Activated T-cell treated with anti-CD3 and anti-CD28 coated beads for 4 hours (primary cell): ENCODE measurements around the gene IYD.
"Not testable (repeated sequence)": the region's sequence is repeated elsewhere in the genome, so short reads cannot be mapped to it uniquely, and the experiment has no call there.

Source experiments
- DNase-seq: peaks from one replicate; pipeline ENCODE4 v3.0.0-alpha.2; 2020

IYD gene

GRCh38 chr6:150352321-150353296 is 16.2 kb upstream of the IYD start:
- DNase-seq, result no peak

GRCh38 chr6:150353445-150353844 is 15.4 kb upstream of the IYD start:
- no peak for DNase-seq

GRCh38 chr6:150354754-150355571 is 13.8 kb upstream of the IYD start:
- DNase-seq, result no peak

- no peak for DNase-seq
Measured at GRCh38 chr6:150355932-150356331, 12.9 kb upstream of the IYD start.

GRCh38 chr6:150361876-150362275 is 6.9 kb upstream of the IYD start:
- DNase-seq, result no peak

- no peak for DNase-seq
Measured at GRCh38 chr6:150363733-150364132, 5.1 kb upstream of the IYD start.

GRCh38 chr6:150366118-150366778 is 2.6 kb upstream of the IYD start:
- no peak for DNase-seq

GRCh38 chr6:150369408-150369807 is 596 bp downstream of the IYD start:
- no peak for DNase-seq

- DNase-seq, result no peak
Measured at GRCh38 chr6:150370112-150370511, 1.3 kb downstream of the IYD start.

- no peak for DNase-seq
Measured at GRCh38 chr6:150371356-150371755, 2.5 kb downstream of the IYD start.

GRCh38 chr6:150372051-150372450 is 3.2 kb downstream of the IYD start:
- no peak for DNase-seq

- no peak for DNase-seq
Measured at GRCh38 chr6:150373260-150373701, 4.5 kb downstream of the IYD start.

- DNase-seq, result not testable (repeated sequence)
Measured at GRCh38 chr6:150374346-150374745, 5.5 kb downstream of the IYD start.

GRCh38 chr6:150377211-150377781 is 8.5 kb downstream of the IYD start:
- DNase-seq, result no peak

- no peak for DNase-seq
Measured at GRCh38 chr6:150380256-150380655, 11.4 kb downstream of the IYD start.

- DNase-seq, result no peak
Measured at GRCh38 chr6:150382171-150382570, 13.4 kb downstream of the IYD start.

GRCh38 chr6:150391414-150391813 is 22.6 kb downstream of the IYD start:
- no peak for DNase-seq

- no peak for DNase-seq
Measured at GRCh38 chr6:150391890-150392289, 23.1 kb downstream of the IYD start.

GRCh38 chr6:150392452-150393220 is 23.8 kb downstream of the IYD start:
- no peak for DNase-seq

- no peak for DNase-seq
Measured at GRCh38 chr6:150394053-150394898, 25.5 kb downstream of the IYD start.

GRCh38 chr6:150394899-150395295 is 26.1 kb downstream of the IYD start:
- no peak for DNase-seq
